HepG2 (cell line): ENCODE data around the gene DISP2. TPM values are rescaled to one million over a fixed set of nuclear protein-coding genes. Genes with fewer than 3 reads are reported as not detected.

Experiments
- HMG20A ChIP-seq: IDR thresholded peaks from 2 replicates; pipeline ENCODE4 v1.6.1; 2016; ENCODE audit warnings: borderline replicate concordance
- HMGXB4 ChIP-seq, 2 experiments: sonication (generic) in 1 of 2; formaldehyde crosslinking in 1 of 2; IDR thresholded peaks; 2 replicates each; pipeline versions ENCODE4 v1.4.0 to v1.6.1; 2018 to 2020; ENCODE audit warnings: missing genetic modification reagents in 2 of 2, borderline replicate concordance in 1 of 2, low read depth in 1 of 2, mild to moderate bottlenecking in 1 of 2, missing biosample characterization in 1 of 2
- IRF1 ChIP-seq: sonication (generic); formaldehyde crosslinking; IDR thresholded peaks from 2 replicates; pipeline ENCODE4 v1.4.0; 2020; ENCODE audit warnings: low read depth, mild to moderate bottlenecking, missing genetic modification reagents
- KAT2B ChIP-seq: fragments of 150-350 bp; IDR thresholded peaks from 2 replicates; pipeline ENCODE4 v1.6.1; 2014; ENCODE audit warnings: low read depth, low read length, borderline replicate concordance
- MEIS2 ChIP-seq: sonication (generic); formaldehyde crosslinking; IDR thresholded peaks from 2 replicates; pipeline ENCODE4 v1.9.0; 2021; ENCODE audit warnings: mild to moderate bottlenecking, missing genetic modification reagents
- MLLT10 ChIP-seq: sonication (generic); formaldehyde crosslinking; IDR thresholded peaks from 2 replicates; pipeline ENCODE4 v1.4.0; 2020; ENCODE audit warnings: missing genetic modification reagents
- MYC ChIP-seq: sonication (generic); formaldehyde crosslinking; IDR thresholded peaks from 2 replicates; pipeline ENCODE4 v1.9.0; 2021; ENCODE audit warnings: missing genetic modification reagents, borderline replicate concordance
- NFAT5 ChIP-seq: sonication (generic); formaldehyde crosslinking; IDR thresholded peaks from 2 replicates; pipeline ENCODE4 v1.4.0; 2020; ENCODE audit warnings: missing genetic modification reagents
- SAP130 ChIP-seq: IDR thresholded peaks from 2 replicates; pipeline ENCODE4 v1.6.1; 2016; ENCODE audit warnings: low read depth
- SRSF9 ChIP-seq: fragments of 200-400 bp; formaldehyde crosslinking; IDR thresholded peaks from 2 replicates; pipeline ENCODE4 v1.6.1; 2018; ENCODE audit warnings: borderline replicate concordance, mild to moderate bottlenecking, low read depth, low read length; ENCODE audit not compliant: insufficient read depth, poor library complexity, severe bottlenecking
- TFDP2 ChIP-seq: sonication (generic); formaldehyde crosslinking; IDR thresholded peaks from 2 replicates; pipeline ENCODE4 v1.4.0; 2020; ENCODE audit warnings: missing genetic modification reagents
- ZMAT5 ChIP-seq: sonication (generic); formaldehyde crosslinking; IDR thresholded peaks from 2 replicates; pipeline ENCODE4 v1.5.0; 2020; ENCODE audit warnings: mild to moderate bottlenecking, low read depth, missing genetic modification reagents, borderline replicate concordance
- ZNF230 ChIP-seq: sonication (generic); formaldehyde crosslinking; IDR thresholded peaks from 2 replicates; pipeline ENCODE4 v1.4.0; 2020; ENCODE audit warnings: mild to moderate bottlenecking, missing genetic modification reagents
- ZNF574 ChIP-seq: sonication (generic); formaldehyde crosslinking; IDR thresholded peaks from 2 replicates; pipeline ENCODE4 v1.4.0; 2020; ENCODE audit warnings: missing genetic modification reagents
- ZNF746 ChIP-seq: sonication (generic); formaldehyde crosslinking; IDR thresholded peaks from 2 replicates; pipeline ENCODE4 v1.8.0; 2022; ENCODE audit warnings: mild to moderate bottlenecking, missing genetic modification reagents
- polyA plus RNA-seq, 8 experiments: library from polyadenylated mRNA; depleted of rRNA in 3 of 8; stranded (reverse) in 7 of 8; unstranded in 1 of 8; fragments of >200 nt; fragmentation: Illumina TruSeq in 4 of 8; extraction: Trizol in 4 of 8; gene quantifications; 2 replicates each; pipeline versions ENCODE4 v1.2.1 to v1.2.3, GENCODE V29; 2011 to 2016; ENCODE audit warnings: low read depth in 4 of 8, missing spikeins in 1 of 8, mixed read lengths in 1 of 8; ENCODE audit not compliant: insufficient read depth in 1 of 8
- total RNA-seq, 5 experiments: library from RNA; depleted of rRNA; stranded (reverse); fragments of >200 nt; fragmentation: Illumina TruSeq; extraction: Trizol; gene quantifications; 2 replicates each; pipeline ENCODE4 v1.2.3, GENCODE V29; 2016; ENCODE audit warnings: low read depth in 1 of 5

Gene DISP2
- total and polyA plus RNA-seq, 2 of the 13 experiments (the other 11 are each of a cell fraction or from before 2014, with no cell fraction given): 0.09 to 0.32 TPM

GRCh38 chr15:40357723-40358470 is at the start of gene DISP2 (continued):
- no peak for TF ChIP-seq IRF1 (CRISPR knock-in tag)
- TF ChIP-seq ZMAT5: no peak
- no peak for TF ChIP-seq MLLT10
- no peak for TF ChIP-seq HMG20A (CRISPR knock-in tag)
- 0 out of 4 replicates have a peak, but pooled peaks of 1 of the 2 experiments have one; percentile 51 for TF ChIP-seq HMGXB4 (CRISPR knock-in tag; IDR thresholded peaks at IDR 0.05; ENCODE audit: borderline replicate concordance in 1 of 2, low read depth in 1 of 2)
- no peak for TF ChIP-seq MYC (CRISPR knock-in tag)
- no peak for TF ChIP-seq ZNF230 (CRISPR knock-in tag)
- TF ChIP-seq MEIS2 (CRISPR knock-in tag): peak; percentile 66; the same call in 1 of the 2 replicates
- TF ChIP-seq KAT2B: no peak
- peak; percentile 75 for TF ChIP-seq ZNF574 (CRISPR knock-in tag)
- no peak for TF ChIP-seq ZNF746 (CRISPR knock-in tag)
- no peak for TF ChIP-seq NFAT5 (CRISPR knock-in tag)
- no peak for TF ChIP-seq SRSF9
- no peak; the same call in 1 of the 2 replicates for TF ChIP-seq TFDP2 (CRISPR knock-in tag)
- peak; percentile 91 for TF ChIP-seq SAP130
